Activated T-cell treated with anti-CD3 and anti-CD28 coated beads for 4 hours (primary cell): ENCODE measurements around the gene C11orf24.
"Not testable (repeated sequence)": the region's sequence is repeated elsewhere in the genome, so short reads cannot be mapped to it uniquely, and the experiment has no call there.

Experiments used
- DNase-seq: peaks from one replicate; pipeline ENCODE4 v3.0.0-alpha.2; 2020

C11orf24 gene

GRCh38 chr11:68271781-68272608, at the start of gene C11orf24:
C11orf24 (minus strand) TSS chr11:68271973; CDS start chr11:68263767, 8,206 bp downstream.
- peak; percentile 88 for DNase-seq

GRCh38 chr11:68317147-68317785, 45.5 kb upstream of the C11orf24 start:
- DNase-seq = no peak

GRCh38 chr11:68315171-68315920, 43.6 kb upstream of the C11orf24 start:
- DNase-seq = no peak

- DNase-seq = no peak
Measured at GRCh38 chr11:68314203-68315170, 42.7 kb upstream of the C11orf24 start.

- DNase-seq = no peak
Measured at GRCh38 chr11:68313574-68314202, 41.9 kb upstream of the C11orf24 start.

- no peak for DNase-seq
Measured at GRCh38 chr11:68312780-68313573, 41.2 kb upstream of the C11orf24 start.

GRCh38 chr11:68312117-68312779, 40.5 kb upstream of the C11orf24 start, which contains the start of gene LRP5:
LRP5 (plus strand) TSS chr11:68312591; CDS start chr11:68312715, 124 bp downstream.
- no peak for DNase-seq

- DNase-seq = no peak
Measured at GRCh38 chr11:68311160-68312116, 39.7 kb upstream of the C11orf24 start.

- no peak for DNase-seq
Measured at GRCh38 chr11:68309621-68310185, 37.9 kb upstream of the C11orf24 start.

- DNase-seq = no peak
Measured at GRCh38 chr11:68308068-68308467, 36.3 kb upstream of the C11orf24 start.

- no peak for DNase-seq
Measured at GRCh38 chr11:68306636-68307035, 34.9 kb upstream of the C11orf24 start.

GRCh38 chr11:68303982-68304780, 32.4 kb upstream of the C11orf24 start:
- no peak for DNase-seq

GRCh38 chr11:68303083-68303482, 31.3 kb upstream of the C11orf24 start:
- no peak for DNase-seq

- DNase-seq = no peak
Measured at GRCh38 chr11:68302670-68303069, 30.9 kb upstream of the C11orf24 start.

GRCh38 chr11:68302256-68302655, 30.5 kb upstream of the C11orf24 start:
- DNase-seq = no peak

GRCh38 chr11:68300076-68300830, 28.5 kb upstream of the C11orf24 start:
- no peak for DNase-seq

GRCh38 chr11:68299517-68299879, 27.7 kb upstream of the C11orf24 start:
- not testable (repeated sequence) for DNase-seq
